GM19467 (cell line): ENCODE measurements around the gene PEX14.

ENCODE experiments used
- ATAC-seq: cut with Tn5 transposase; IDR thresholded peaks from one replicate; pipeline ENCODE4 v1.9.1; 2021; ENCODE audit warnings: mild to moderate bottlenecking, moderate library complexity; ENCODE audit not compliant: unreplicated experiment

The PEX14 gene

GRCh38 chr1:10540277-10541005, 65.7 kb downstream of the PEX14 start:
- no peak for ATAC-seq

GRCh38 chr1:10541286-10541685, 66.5 kb downstream of the PEX14 start:
- ATAC-seq = no peak

DNA sequence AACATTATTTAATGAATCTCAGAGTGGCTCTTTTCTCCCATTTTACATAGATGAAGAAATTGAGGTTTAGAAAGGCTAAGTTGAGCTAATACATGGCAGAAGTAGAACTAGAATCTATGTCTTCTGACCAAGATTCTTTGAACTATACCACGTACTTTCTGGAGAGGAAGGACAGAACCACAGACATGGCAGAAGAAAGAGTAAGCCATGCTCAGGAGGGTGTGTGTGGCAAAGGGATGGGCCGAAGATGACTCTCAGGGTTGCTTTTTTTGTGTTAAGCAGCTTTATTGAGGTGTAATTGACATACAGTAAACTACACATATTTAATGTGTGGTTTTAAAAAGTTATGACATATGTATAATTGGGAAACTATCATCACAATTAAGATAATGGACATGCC, 69.5 kb downstream of the PEX14 start:
- no peak for ATAC-seq

GRCh38 chr1:10546896-10547295, 72.1 kb downstream of the PEX14 start:
- no peak for ATAC-seq

GRCh38 chr1:10549904-10550664, 75.3 kb downstream of the PEX14 start:
- ATAC-seq = no peak

GRCh38 chr1:10553118-10553517, 78.4 kb downstream of the PEX14 start:
- ATAC-seq = no peak

GRCh38 chr1:10555635-10556429, 81.1 kb downstream of the PEX14 start:
- ATAC-seq = no peak

DNA sequence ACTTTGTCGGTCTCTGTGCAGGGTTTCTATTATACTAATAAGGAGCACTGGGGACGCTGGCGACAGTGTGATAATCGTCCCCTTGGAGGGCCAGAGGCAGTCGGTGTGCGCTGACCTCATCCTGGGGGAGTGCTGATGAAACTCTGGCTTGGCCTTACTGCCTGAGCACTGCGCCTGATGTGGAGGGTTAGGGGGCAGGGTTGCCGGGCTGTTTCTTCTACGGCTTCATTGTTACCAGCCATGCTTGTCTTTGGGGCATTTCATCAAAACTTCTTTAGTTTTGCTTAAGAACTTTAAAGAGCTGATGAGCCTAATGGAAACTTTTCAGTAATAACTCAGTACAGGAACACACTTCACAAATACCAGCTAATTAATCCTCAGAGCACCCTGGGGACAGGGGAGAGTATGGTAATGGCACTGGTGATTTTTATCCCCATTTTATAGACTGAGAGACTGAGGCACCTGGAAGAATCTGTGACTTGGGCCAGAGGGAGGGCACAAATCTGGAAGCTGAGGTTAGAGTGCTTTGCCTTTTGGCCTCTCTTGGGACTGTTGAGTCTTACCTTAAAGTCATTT, 81.8 kb downstream of the PEX14 start:
- ATAC-seq = no peak

GRCh38 chr1:10557714-10558113, 83.0 kb downstream of the PEX14 start:
- ATAC-seq = no peak

DNA sequence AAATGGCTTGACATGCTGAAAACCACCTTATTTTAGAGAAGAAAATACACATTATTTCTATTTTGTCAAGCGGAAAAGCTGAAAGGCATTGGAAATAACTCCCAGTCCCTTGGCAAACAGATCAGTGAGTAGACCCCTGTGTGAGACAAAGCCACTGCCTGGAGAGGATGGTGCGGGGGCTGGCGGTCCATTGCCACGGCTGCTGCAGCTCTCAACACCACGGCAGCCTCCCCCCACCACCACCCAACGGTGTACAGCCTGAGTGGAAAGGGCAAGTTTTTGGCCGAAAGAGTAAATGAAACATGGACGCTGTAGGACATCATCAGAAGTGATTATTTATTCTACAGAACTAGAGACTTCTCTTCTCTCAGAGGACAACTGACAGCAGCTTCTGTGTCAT, 84.6 kb downstream of the PEX14 start:
- ATAC-seq = no peak

- ATAC-seq = no peak
Measured at GRCh38 chr1:10561497-10561896, 86.7 kb downstream of the PEX14 start.

DNA sequence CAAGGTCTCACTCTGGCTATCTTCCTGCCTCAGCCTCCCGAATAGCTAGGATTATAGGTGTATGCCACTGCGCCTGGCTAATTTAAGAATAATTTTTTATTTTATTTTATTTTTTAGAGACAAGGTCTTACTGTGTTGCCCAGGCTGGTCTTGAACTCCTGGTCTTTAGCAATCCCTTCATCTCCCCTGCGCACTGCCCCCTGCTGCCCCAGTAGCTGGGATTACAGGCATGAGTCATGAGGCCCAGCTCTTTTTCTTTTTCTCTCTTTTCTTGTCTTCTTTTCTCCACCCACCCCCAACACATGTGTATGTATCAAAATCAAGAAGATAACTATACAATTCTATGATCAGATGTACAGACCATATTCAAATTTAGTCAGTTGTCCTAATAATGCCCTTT, 87.2 kb downstream of the PEX14 start:
- ATAC-seq = no peak

GRCh38 chr1:10564063-10564462, 89.3 kb downstream of the PEX14 start:
- no peak for ATAC-seq

DNA sequence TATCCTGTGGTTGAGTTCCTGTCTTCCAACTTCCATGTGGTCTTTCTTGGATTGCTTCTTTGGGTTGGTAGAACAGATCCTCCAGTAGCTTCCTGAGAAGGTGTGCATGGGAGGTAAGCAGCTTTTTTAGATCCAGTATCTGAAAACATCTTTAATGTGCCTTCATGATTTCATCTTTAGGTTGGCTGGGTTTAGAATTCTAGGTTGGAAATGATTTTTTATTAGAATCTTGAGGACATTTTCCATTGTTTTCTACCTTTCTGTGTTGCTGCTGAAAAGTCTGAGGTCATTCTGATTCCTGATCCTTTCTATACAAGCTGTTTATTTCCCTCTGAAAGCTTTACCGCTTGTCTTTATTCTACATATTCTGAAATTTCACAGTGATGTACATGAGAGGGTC, 94.8 kb downstream of the PEX14 start:
- ATAC-seq = no peak

GRCh38 chr1:10575616-10576015, 100.9 kb downstream of the PEX14 start:
- no peak for ATAC-seq

DNA sequence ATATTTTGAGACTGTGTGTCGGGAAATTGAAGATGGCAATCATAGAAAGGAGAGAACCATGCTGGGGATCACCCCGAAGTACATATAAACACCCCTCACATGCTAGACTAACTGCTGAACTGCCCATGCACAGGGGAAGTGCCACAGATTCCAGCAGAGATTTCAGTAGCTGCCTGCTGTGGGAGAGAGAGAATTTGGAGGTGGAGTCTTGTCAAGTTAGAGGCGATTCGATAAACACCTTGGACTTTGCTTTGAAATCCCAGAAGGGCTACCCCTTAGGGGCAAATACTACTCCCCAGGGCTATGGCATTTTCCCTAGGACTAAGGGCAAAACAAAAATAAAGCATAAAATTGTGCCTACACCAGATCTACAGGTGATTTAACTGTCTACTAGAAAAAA, 103.3 kb downstream of the PEX14 start:
- ATAC-seq = no peak

- ATAC-seq = no peak
Measured at GRCh38 chr1:10583641-10584040, 108.9 kb downstream of the PEX14 start.

DNA sequence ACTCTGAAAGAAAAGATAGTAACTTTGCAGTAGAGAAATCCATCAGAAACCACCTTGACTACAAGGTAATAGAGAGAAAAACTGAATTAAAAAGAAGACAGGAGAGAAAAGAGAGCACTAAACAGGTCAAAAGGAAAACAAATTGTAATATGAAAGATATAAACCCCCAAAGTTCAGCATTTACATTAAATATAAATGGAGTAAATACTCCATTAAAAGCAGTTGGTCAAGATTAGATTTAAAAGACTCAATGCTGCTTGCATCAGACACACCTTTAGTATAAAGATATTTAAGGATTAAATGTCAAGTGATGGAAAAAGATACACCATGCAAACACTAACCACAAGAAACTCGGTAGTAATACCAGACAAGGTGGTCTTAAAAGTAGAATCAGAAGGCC, 110.5 kb downstream of the PEX14 start:
- ATAC-seq = no peak

- ATAC-seq = no peak
Measured at GRCh38 chr1:10586125-10586524, 111.4 kb downstream of the PEX14 start.

GRCh38 chr1:10588640-10589039, 113.9 kb downstream of the PEX14 start:
- ATAC-seq = no peak

GRCh38 chr1:10589074-10589473, 114.3 kb downstream of the PEX14 start:
- no peak for ATAC-seq
